Heart right ventricle (tissue), 16 donors: ENCODE measurements around the gene NR5A2. TPM values are rescaled to one million over a fixed set of nuclear protein-coding genes. Genes with fewer than 3 reads are reported as not detected.
A peak's percentile ranks its signal among the peaks of the same experiment; 100 is the strongest.

ENCODE experiments used
- ATAC-seq, 8 donors: fragments of 200-7000 bp; cut with Tn5 transposase; one replicate each; pipeline ENCODE4 v1.9.1; 2020; ENCODE audit warnings: mild to moderate bottlenecking in 8 of 8, moderate library complexity in 8 of 8, moderate number of reproducible peaks in 1 of 8
- DNase-seq, 2 donors: peaks; one replicate each; pipeline ENCODE4 v3.0.0-alpha.2; 2020
- H3K27ac ChIP-seq, 10 donors: fragments of 200-600 bp; sonication (generic) in 2 of 10; one replicate each; pipeline versions ENCODE4 v1.5.0 to v1.8.0; 2020 to 2022; ENCODE audit warnings: mild to moderate bottlenecking in 3 of 10
- H3K27me3 ChIP-seq, 7 donors: fragments of 200-600 bp; one replicate each; pipeline ENCODE4 v1.8.0; 2021 to 2022; ENCODE audit warnings: mild to moderate bottlenecking in 2 of 7
- H3K36me3 ChIP-seq, 9 donors: fragments of 200-600 bp; sonication (generic) in 1 of 9; one replicate each; pipeline versions ENCODE4 v1.5.0 to v1.8.0; 2020 to 2022; ENCODE audit warnings: mild to moderate bottlenecking in 2 of 9
- H3K4me1 ChIP-seq, 9 donors: fragments of 200-600 bp; sonication (generic) in 1 of 9; one replicate each; pipeline versions ENCODE4 v1.5.0 to v1.8.0; 2020 to 2022; ENCODE audit warnings: mild to moderate bottlenecking in 4 of 9
- H3K4me3 ChIP-seq, 10 donors: fragments of 200-600 bp; sonication (generic) in 2 of 10; one replicate each; pipeline versions ENCODE4 v1.5.0 to v1.8.0; 2020 to 2022; ENCODE audit warnings: mild to moderate bottlenecking in 7 of 10, moderate library complexity in 2 of 10
- H3K9me3 ChIP-seq, 11 donors: fragments of 200-600 bp in 10 of 11; sonication (generic) in 2 of 11; one replicate each; pipeline versions ENCODE4 v1.5.0 to v1.8.0; 2013 to 2022; ENCODE audit warnings: mild to moderate bottlenecking in 2 of 11, control low read depth in 1 of 11, moderate library complexity in 1 of 11
- CTCF ChIP-seq, 9 donors: fragments of 200-600 bp; sonication (generic) in 2 of 9; IDR thresholded peaks; one replicate each; pipeline versions ENCODE4 v1.5.0 to v1.8.0; 2021 to 2022; ENCODE audit warnings: antibody characterized with exemption in 9 of 9, mild to moderate bottlenecking in 5 of 9, moderate library complexity in 1 of 9
- WGBS, 2 donors: extraction: QIAGEN DNeasy Blood & Tissue Kit; methylation state at CpG; one replicate each; pipeline ENCODE4 v1.1.7; 2013; ENCODE audit warnings: inconsistent platforms in 1 of 2; 5-methylcytosine and 5-hydroxymethylcytosine counted together
- intact Hi-C, 10 donors: fragments of 100-400 bp; cut with DNase I; formaldehyde crosslinking; loops; one replicate each; pipeline versions ENCODE4 v1.11.1 to v1.14.2; 2022
- polyA plus RNA-seq, 2 donors: library from polyadenylated mRNA; stranded (reverse); fragments of 200-250 nt; gene quantifications; one replicate each; pipeline ENCODE4 v1.2.3, GENCODE V29; 2013
- total RNA-seq, 10 donors: library from RNA; stranded (reverse); fragmentation: NEBNext Ultra II Directional in 3 of 10; extraction: Animal tissue kit (Norgen Biotek cat#: 25700) in 3 of 10; gene quantifications; one replicate each; pipeline versions ENCODE4 v1.2.1 to v1.2.4, GENCODE V29; 2021 to 2023
- donor health status: Arrhythmogenic right ventricular cardiomyopathy.
- donor health status: ischemic (EF 13 %, LVEDD 7.1; RV severe dilation, severe dysfunction).
- donor health status: healthy with polysubstance abuse.
- donor health status: DM: no; HTN: yes; CAD: no.
- donor health status: DM: no; HTN: no; CAD: no.
- donor health status: ischemic (EF 25% LVEDD 6.9; RV normal size, moderate dysfunction).
- donor health status: ischemic (EF 25% LVEDD 5.7; RV mildly dilated, moderate dysfunction).
- donor health status: healthy.
- donor health status: DM: yes; HTN: yes; CAD: no.
- donor health status: Ischemic cardiomyopathy.
- donor health status: ischemic (EF 35%, LVEDD 5.7; RV mildly dilated, moderate dysfunction).
- donor health status: nonischemic (EF 11% LVEDD 7.7; RV severe dilation, severe dysfunction).
- donor health status: DM: yes; HTN: yes; CAD: no.
- donor health status: PGD.
- donor health status: ischemic (EF 29% LVEDD 5.4; RV normal size, mild dysfunction).
- donor health status: nonischemic (EF 23%, LVEDD 6.1; RV moderate dilation, normal function).

The NR5A2 gene
- total and polyA plus RNA-seq, 12 donors, result 0.52 to 1.9 (median 1.3) TPM

- Histone ChIP-seq H3K4me1 (peaks cover 0 to 17% (median 12%) of the 10 kb centered on the region in 9 donors), H3K27ac (no peak overlapping the region), H3K4me3 (no peak overlapping the region), H3K27me3 (no peaks in the 10 kb centered on the region), H3K36me3 (no peaks in the 10 kb centered on the region), H3K9me3 (no peaks in the 10 kb centered on the region)
- intact Hi-C loops, result no loop called here
- no peak for DNase-seq
- ATAC-seq, result peak in 1 of 8 donors; percentile 13
- WGBS, 2 donors, result 67 to 78% methylated on average over 2 of the region's 2 CpGs
- no peak for TF ChIP-seq CTCF (IDR thresholded peaks at IDR 0.05)
Measured at GRCh38 chr1:200095057-200095577, 67.6 kb downstream of the NR5A2 start.

- H3K4me3 ChIP-seq, result no peak overlapping the region
- peaks cover 0 to 25% (median 14%) of the 10 kb centered on the region in 9 donors for H3K4me1 ChIP-seq
- no peak overlapping the region for H3K27ac ChIP-seq
- TF ChIP-seq CTCF (IDR thresholded peaks at IDR 0.05), result no peak
- no peaks in the 10 kb centered on the region for H3K36me3 ChIP-seq
- H3K27me3 ChIP-seq, result no peaks in the 10 kb centered on the region
- no peaks in the 10 kb centered on the region for H3K9me3 ChIP-seq
- DNase-seq, result no peak
- 92 to 93% methylated on average over 3 of the region's 3 CpGs for WGBS, 2 donors
- intact Hi-C loops, result no loop called here
- ATAC-seq, result no peak
Measured at GRCh38 chr1:200096774-200097173, 69.3 kb downstream of the NR5A2 start.

DNA sequence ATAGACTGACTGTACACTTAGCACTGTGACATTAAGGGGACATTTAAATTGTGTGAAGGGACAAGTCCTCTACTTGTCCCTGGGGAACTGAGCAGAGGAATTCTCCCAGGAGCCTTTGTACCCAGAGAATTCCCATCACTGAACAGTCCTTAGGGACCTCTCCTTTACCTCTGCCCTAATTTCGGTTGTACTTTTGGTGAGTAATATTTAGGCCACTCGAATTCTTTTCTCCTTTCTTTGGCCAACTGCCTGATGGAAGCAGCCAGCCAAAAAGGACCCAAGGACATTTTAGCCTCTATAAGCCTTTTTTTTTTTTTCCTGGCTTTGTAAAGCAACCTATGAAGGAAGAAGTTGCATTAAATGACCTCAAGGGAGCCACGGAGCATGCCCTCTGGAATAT lies 71.5 kb downstream of the NR5A2 start:
- Histone ChIP-seq H3K4me1 (peaks cover 0 to 25% (median 14%) of the 10 kb centered on the region in 9 donors), H3K27ac (peak overlapping the region in 6 of 10 donors; percentile 6 to 37 (median 31)), H3K27me3 (no peaks in the 10 kb centered on the region), H3K36me3 (no peaks in the 10 kb centered on the region), H3K9me3 (no peaks in the 10 kb centered on the region), H3K4me3 (no peak overlapping the region)
- TF ChIP-seq CTCF (IDR thresholded peaks at IDR 0.05), result no peak
- 9 to 21% methylated on average over 3 of the region's 3 CpGs for WGBS, 2 donors
- intact Hi-C loops, result loop anchor here in 1 of 10 donors (2.0 kb wide), 1 partner anchor 22 kb away; no protein-coding TSS in a partner anchor
- peak; percentile 50 to 95 (median 66) for ATAC-seq
- peak in 1 of 2 donors; percentile 15 for DNase-seq

GRCh38 chr1:200103966-200104583 lies 76.6 kb downstream of the NR5A2 start:
- Histone ChIP-seq H3K27me3 (no peaks in the 10 kb centered on the region), H3K4me1 (peaks cover 0 to 19% (median 12%) of the 10 kb centered on the region in 9 donors), H3K36me3 (no peaks in the 10 kb centered on the region), H3K9me3 (no peaks in the 10 kb centered on the region), H3K27ac (no peak overlapping the region), H3K4me3 (no peak overlapping the region)
- ATAC-seq, result peak in 3 of 8 donors; percentile 28 to 41 (median 31)
- DNase-seq, result no peak
- no peak for TF ChIP-seq CTCF (IDR thresholded peaks at IDR 0.05)
- WGBS, 2 donors, result 16 to 22% methylated on average over 1 of the region's 1 CpG
- intact Hi-C loops, result no loop called here
